Measurements from ENCODE around the gene PNPLA7.

The PNPLA7 gene

DNA sequence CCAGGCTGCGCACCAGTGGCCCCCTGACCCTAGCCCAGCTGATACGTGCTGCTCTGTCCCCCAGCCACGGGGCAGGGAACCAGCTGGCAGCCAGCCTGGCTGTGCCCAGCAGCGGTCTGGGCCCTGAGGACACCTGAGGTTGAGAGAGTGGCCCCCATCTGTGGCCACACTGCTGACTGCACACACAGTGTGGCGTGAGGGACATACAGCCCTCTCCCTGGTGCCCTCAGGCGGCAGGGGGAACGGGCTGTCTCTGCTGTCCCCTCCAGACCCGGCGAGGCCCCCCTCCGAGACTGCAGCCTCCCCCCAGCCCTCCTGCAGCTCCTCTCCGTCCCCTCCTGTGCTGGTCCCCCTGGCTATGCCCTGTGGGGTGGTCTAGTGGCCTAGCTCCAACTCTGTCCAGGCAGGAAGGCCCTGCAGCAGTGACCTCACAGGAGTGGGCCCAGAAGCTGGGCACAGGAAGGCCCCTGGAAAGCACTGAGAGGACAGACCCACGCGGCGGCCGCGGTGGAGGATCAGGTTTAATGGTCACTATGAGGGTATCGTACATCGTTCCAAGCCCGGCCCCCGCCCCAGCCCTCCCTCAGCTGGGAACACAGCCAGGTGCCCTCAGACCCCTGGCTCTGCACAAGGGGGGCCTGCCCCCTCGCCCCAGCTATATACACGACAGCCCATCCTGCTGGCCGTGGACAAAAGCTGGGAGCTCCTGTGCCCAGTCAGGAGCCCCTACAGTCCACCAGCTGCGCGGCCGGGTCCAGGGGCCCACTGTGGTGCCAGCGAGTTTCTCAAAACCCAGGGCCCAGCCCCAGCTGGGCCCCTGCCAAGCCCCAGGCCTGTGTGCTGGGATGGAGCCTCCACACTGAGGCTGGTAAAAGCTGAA, 102.2 kb downstream of the PNPLA7 start:
- no peak for DNase-seq

DNA sequence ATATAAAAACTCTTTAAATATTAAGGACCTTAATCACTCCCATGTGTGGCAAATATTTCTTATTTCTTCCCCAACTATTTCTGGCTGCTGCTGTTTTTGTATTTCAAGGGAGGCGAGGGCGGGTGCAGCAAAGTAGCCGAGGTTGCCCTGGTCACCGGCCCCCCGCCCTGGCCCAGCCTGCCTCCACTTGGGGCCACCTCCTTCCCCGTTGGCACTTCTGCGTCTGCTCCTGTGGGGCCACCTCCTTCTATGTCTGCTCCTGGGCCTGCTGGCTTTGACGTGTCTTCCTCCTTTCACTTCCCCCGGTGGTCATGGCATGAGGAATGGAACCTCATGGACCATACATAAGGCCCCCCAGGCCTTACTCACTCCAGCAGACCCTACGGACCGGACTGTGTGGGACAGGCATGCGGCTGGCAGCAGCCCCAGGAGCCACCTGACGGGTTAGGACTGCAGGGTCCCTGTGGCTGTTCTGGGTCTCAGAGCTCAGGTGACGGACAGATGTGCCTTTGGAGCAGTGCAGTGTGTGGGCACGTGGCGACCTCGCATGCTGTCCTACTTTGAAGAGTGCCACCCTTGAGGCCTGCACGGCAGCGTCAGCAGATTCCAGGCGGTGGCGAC, 103.2 kb downstream of the PNPLA7 start:
- peak; percentile 24 for DNase-seq

DNA sequence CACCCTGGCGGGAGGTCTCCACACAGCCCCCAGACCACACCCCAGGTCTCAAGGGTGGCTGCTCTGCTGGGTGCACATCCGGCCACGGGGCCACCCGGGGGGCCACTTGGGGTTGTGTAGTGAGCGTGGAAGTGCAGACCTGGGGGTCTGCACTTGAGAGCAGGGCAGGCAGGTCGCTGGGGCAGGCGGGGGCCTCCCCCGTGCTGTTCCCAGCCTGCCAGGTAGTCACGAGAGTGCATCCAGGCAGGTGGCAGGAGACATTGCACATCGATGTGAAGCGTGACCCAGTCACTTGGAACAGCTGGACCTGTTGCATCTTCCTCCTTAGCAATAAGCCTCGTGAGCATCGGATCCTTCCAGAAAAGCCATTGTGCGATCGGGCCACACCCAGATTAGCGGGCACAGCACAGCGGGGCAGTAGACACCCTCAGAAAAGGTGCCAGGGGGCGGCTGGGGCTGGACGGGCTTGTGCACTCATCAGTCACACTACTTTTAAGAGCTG, 104.2 kb downstream of the PNPLA7 start:
- DNase-seq = no peak

DNA sequence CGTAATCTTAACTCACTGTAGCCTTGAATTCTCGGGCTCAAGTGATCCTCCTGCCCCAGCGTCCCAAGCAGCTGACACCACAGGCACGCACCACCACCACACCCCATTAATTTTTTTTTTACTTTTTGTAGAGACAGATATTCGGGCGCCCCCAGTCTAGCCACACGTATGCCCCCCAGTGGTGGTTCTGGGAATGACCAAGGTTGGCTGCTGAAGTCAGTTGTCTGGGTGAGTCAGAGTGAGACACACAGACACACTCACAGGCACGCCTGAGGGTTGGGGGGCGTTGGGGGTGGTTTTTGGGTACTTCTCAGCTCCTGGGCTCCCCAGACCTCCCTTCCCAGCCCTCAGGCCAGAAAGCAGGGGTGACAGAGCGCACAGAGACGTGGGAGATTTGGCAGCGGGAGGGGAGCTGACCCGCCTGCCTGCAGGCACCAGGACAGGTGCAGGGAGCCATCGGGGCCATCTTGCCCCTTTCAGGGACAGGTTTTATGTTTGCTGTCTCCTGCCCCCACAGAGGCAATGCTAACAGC, 104.9 kb downstream of the PNPLA7 start:
- peak; percentile 73 for DNase-seq

DNA sequence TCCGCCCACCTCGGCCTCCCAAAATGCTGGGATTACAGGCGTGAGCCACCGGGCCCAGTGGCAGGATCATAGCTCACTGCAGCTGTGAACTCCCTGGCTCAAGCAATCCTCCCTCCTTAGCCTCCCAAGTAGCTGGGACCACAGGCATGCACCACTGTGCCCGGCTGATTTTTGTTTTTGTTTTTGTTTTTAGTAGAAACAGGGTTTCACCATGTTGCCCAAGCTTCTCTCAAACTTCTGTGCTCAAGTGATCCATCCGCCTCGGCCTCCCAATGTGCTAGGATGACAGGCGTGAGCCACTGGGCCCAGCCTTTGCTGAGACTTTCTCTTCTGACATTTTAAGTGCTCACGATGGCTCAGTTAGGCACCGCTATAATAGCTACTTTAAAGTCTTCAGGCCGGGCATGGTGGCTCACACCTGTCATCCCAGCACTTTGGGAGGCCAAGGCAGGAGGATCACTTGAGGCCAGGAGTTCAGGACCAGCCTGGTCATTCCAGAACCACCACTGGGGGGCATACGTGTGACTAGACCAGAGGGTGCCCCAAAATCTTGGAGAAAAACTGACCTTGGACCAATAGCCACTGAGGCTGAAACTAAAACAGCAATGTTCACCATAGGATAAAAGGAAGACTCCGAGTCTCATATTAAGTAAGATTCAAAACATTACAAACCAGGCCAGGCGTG, 106.0 kb downstream of the PNPLA7 start:
- DNase-seq = no peak

DNA sequence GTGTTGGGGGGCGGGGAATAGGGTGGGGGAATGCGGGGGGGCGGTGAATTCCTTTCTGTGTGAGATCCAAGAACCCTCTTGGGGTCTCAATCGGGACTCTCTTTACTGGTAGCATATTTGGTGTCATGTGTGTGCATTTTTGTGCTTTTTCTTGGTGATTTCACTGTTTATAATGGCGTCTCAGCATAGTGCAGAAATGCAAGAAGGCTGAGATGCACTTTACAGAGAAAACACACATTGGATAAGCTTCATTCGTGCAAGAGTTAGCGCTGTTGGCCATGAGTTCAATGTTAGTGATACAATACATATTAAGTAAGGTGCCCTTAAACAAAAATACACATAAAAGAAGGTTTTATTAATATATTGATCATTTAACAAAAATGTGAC, 108.3 kb downstream of the PNPLA7 start:
- no peak for DNase-seq

DNA sequence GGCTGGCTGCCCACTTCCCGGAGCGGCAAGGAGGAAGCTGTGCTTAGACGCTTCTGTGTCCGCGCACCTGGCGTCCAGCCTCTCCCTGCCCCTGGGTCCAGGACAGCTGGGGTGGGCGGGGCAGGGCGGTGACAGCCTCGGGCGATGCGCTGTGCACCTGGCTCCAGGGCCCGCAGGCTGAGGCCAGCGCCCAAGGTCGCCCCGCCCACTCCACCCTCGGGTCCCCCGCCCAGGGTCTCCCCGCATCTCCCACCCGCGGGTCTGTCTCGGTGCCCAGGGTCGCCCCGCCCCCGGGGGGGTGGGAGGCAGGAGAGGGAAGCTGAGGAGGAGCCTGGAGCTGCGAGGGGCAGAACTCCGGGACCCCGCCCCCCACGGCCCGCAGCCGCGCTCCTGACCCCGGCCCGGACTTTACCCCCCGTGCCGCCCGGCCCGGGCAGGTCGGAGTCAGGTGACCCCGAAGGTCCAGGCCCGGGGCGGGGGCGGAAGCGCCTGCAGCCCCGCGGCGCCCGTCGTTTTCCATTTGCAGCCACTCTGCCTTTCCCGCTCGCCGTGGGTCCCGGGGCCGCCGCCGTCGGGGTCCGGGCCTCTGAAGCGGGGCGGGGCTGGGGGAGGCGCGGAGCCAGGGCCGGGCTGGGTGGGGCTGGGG, 108.8 kb downstream of the PNPLA7 start, which contains the start of gene ENTPD8:
TSS of gene ENTPD8 (minus strand) at position 69 of the 646 bp plus-strand sequence. CDS start 3,072 bp downstream, outside the sequence.
- no peak for DNase-seq

DNA sequence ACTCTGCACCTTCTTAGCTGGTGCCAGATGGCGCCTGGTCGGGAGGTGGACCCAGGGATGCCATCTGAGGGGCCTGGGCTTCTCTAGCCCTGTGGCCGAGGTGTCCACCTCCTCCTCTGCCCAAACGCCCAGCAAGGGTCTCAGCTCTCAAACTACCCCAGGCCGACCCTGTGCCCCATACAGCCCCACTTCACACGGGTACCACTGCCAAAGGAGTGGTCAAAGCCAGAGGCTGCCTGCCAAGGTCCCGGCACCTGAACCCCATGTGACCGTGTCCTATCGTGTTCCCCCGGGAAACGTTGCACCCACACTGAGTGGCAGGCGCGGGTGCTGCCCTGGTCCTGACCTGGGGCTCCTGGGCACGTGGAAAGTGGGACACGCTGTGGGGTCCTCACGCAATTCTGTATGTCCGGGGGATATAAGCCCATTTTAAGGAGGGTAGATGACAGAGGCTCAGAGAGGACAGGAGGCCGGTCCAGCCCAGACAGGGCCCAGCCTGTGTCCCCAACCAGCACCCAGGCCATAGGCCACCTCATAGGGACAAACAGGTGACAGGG, 111.0 kb downstream of the PNPLA7 start:
- DNase-seq = no peak

DNA sequence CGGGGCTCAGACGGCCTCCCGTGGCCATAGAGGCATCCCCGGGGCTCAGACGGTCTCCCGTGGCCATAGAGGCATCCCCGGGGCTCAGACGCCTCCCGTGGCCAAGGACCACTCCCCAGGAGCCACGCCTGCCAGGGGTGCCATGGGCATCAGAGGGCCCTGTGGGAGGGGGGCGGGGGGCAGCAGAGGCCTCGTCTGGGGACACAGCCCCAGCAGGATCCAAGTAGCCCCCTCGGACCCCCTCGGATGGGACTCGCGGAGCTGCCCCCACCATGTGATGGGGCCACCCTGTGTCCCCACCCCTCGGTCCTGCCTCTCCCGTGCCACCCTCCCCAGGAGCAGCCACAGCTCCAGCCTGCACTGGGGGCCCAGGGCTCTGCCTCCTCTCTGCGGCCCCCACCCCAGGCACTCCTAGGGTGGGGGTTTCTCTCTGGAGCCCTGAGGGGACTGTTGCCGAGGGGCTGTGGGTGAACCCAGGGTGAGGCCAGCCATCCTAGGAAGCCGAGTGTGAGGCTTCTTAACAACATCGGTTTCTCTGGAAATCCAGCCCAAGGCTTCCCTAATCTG, 111.5 kb downstream of the PNPLA7 start:
- no peak for DNase-seq

DNA sequence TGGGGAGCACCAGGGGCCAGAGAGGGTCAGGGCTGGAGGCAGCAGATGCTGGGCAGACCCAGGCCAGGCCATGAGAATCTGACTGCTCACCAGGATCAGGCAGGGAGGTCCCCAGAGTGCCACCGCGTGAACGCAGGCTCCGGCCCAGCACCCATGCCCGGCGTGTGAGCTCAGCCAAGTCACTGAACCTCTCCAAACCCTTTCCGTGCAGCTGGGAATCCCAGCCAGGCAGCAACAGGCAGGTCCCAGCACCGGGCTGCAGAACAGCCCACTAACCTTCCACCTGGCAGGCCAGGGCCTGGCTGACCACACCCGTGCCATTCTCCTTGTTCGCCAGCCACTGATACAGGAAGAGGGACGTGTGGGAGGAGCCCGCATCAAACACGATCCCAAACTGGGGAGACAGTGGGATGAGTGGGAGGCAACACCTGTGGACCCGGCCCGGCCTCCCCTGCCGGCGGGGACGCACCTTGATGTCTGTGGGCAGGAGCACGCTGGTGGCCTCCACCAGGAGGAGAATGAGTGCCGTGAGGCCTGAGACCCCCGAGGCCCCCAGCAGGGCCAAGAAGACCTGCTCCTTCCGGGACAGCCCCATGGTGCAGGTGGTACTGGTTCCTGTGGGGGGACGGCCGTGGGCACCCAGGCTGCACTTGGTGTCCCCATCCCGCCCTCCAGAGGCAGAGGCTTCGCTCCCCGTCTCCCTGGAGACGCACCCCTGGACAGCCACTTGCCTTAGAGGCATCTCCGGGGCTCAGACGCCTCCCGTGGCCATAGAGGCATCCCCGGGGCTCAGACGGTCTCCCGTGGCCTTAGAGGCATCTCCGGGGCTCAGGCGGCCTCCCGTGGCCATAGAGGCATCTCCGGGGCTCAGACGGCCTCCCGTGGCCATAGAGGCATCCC, 112.3 kb downstream of the PNPLA7 start:
- DNase-seq = no peak

DNA sequence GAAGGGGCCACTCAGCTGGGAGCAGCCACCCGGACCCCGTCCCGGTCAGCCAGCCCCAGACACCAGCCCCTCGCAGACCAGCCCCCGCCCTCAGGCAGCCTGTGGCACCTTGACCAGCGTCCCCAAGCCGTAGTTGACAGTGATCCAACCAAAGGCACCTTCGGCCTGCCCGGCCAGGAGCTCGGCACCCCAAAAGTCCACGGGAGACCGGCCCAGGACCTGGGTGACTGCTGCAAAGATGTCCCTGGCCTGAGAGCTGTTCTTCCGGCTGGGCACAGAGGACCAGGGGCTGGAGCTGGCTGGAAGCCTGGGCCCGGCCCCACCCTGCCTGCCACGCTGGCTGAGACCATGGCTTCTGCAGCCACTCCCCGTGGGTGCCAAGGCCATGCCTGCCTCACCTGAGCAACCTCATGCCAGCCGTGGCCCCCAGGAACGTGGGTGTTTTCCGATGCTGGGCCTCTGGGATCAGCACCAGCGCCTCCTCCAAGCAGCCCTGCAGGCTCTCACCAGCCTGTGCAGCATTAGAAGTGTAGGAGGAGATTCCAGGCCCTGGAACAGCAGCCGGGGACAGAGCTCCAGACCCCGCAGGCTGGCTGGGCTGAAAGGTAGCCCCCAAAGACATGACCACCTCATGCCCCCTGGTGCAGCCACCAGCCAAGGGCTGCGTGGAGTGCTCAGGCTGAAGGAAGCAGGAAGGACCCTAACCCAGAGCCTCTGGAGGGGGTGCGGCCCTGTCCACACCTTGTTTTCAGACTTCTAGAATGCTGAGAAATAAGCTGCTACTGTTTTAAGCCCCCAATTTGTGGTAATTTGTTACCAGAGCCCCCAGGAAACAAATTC, 113.2 kb downstream of the PNPLA7 start:
- no peak for DNase-seq

DNA sequence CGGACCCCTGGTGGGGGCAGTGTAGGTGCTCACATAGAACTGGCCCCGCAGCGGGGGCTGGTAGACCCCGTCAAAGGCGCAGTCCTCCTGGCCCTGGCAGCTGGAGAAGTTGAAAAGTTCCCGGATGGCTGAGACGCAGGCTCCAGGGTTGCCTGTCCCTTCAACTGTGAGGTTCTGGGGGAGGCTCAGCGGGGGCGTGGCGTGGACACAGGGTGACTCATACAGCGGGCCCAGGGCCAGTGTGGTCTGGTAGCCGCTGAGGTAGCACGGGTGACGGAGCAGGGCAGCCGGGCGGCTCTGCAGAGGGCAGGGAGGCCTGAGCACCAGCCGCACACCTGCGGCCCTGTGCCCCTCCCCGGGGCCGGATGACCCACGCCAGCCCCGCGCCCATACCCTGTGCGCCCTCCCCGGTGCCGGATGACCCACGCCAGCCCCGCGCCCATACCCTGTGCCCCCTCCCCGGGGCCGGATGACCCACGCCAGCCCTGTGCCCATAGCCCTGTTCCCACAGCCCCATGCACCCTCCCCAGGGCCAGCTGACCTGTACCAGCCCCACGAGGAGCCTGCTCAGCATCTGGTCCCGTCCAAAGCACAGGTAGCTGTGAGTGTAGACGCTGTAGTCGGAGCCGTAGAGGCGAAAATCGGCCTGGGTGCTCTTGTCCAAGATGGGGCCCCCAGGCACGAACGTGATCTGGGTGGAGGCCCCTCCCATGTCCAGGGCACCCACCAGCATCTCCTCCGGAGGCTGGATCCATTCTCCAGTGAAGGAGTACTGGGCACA, 114.0 kb downstream of the PNPLA7 start:
- peak; percentile 42 for DNase-seq

DNA sequence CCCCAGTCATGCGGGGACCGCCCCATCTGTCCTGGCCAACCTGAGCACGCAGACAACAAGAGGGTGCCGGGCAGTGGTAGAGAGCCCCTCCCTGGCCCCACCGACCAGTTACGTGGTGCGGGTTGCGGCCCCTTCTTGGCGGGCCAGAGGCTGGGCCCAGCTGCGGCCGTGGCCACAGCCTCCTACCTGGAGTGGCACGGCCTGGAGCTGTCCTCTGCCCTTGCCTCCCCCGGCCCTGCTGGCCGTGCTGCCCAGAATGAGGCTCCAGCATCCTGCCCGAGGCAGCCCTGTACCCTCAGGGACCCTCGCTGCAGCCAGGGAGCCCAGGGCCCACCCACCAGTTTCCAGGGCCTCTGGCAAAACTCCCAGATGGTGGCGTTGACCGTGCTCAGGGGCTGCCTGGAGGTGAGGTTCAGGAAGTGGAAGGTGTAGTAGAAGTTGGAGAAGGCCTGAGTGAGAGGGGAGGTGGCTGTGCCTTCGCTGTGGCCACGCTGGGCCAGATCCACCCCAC, 114.8 kb downstream of the PNPLA7 start:
- DNase-seq = no peak

DNA sequence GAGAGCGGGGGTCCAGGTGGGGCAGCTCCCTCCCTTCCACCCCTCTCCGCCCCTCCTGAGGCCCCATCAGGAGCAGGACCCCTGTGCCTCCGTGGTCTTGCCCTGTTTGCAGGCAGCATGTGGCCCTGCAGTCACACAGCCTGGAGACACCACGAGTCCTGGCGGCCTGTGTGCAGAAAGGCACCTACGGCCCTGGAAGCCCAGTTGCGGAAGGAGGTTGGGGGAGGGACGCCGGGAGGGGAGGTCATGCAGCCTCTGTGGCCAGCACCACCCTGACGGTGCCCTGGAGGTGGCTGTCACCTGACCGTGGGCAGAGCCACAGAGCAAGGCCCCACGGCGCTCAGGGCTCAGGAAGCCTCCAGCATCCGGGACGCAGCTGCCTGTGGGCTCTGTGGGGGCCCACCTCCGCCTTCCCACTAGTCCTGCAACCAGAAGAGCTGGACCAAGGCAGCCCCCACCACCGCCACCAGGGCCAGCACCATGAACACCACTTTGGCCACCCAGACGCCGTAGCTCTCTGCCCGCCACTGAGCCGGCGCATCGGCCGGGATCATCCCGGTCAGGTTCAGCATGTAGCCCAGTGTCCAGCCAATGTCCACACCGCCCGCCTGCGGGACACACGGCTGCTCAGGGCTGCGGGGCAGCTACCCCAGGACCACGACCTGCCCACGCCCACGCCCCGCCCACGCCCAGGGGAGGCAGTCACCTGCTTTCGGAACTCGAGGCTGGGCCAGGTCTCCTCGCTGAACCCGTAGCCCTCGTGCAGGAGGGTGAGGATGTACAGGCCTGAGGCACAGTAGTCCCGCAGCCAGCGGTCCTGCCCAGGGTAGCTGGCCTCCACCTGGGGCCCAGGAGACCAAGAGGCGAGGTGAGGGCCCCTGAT, 115.5 kb downstream of the PNPLA7 start:
- DNase-seq = no peak

DNA sequence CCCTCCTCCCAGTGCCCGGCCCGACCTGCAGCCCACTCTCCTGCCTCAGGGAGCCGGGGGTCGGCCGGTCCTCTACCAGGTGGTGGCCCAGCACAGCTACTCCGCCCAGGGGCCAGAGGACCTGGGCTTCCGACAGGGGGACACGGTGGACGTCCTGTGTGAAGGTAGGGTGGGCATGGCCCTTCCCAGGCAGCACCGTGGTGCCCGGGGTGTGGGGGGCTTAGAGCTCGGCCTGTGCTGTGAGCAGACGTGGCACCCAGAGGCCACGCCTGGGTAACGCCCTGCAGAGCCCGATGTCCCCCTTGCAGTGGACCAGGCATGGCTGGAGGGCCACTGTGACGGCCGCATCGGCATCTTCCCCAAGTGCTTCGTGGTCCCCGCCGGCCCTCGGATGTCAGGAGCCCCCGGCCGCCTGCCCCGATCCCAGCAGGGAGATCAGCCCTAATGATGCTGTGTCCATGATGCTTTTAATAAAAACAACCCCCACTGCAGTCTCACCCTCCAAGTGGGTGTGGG, 116.2 kb downstream of the PNPLA7 start:
- no peak for DNase-seq

DNA sequence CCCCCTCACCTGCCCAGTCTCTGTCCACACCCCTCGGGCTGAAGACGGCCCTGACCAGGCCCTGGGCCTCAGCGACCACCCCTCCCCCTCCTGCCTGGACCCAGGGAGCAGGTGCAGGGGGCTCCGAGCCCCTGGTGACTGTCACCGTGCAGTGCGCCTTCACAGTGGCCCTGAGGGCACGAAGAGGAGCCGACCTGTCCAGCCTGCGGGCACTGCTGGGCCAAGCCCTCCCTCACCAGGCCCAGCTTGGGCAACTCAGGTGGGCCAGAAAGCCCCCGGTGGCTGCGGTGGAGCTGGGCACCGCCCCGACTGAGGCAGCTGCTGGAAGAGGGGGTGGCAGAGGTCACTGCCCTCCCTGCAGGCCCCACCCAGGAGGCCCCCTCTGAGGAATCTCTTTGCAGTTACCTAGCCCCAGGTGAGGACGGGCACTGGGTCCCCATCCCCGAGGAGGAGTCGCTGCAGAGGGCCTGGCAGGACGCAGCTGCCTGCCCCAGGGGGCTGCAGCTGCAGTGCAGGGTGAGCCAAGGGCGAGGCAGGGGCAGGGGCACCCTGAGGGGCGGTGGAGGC, 116.8 kb downstream of the PNPLA7 start:
- no peak for DNase-seq

DNA sequence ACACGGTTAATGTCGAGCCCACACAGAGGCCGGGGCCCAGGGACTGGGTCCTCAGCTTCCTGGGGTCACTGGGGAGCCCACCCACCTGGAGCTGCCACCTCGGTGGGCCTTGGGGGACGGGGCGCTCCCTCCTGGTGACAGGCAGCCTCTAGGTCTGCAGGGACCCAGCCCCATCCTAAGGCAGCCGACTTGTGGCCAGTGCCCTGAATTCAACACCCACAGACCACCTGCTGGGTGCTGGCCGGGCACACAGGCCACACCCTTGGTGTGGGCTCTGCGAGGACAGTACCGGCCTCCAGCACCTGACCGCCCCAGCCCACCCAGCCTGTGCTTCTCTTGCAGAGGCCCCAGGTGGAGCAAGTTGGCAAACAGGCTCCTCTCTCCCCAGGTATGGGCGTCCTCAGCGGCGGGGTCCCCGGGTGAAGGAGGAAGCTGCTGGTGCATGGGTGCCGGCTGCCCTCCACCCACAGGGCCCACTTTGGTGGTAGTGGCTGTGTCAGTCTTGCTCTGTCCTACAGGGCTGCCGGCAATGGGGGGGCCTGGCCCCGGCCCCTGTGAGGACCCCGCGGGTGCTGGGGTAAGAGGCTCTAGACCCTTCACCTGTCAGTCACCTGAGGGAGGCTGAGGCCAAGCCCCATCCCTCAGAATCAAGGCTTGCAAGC, 117.4 kb downstream of the PNPLA7 start:
- DNase-seq = no peak
